ENCODE data around the gene LMF1.

The LMF1 gene

DNA sequence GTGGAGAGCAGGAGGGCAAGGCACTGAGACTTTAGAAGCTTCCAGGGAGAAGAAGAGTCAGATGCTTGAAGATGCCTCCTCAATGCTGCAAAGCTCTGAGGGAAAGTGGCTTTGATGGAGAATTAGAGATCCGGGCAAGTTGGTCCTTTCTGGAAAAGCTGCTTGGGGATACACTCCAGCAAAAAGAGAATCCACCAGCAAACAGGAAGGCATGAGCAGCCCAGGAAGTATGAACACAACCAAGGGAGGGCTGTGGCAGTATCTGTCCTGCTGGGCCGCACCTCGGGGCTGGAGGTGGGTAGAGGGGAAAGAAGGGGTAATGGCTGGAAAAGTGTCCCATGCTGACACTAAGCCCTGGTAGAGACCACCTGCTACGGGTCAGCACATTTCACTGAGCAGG lies 5.3 kb downstream of the LMF1 start:
- H3K36me3 ChIP-seq (ENCODE audit: insufficient read depth, insufficient read length, low read length), result peaks cover 34% of the 10 kb centered on the region
- TF ChIP-seq SUZ12 (IDR thresholded peaks at IDR 0.05; ENCODE audit: extremely low read depth, insufficient read depth, insufficient read length) (no peak), YY1 (IDR thresholded peaks at IDR 0.05; ENCODE audit: insufficient read depth, insufficient read length) (no peak), ZNF274 (IDR thresholded peaks at IDR 0.05; ENCODE audit: low read depth, low read length) (no peak)
- no peak overlapping the region for H3K4me3 ChIP-seq (ENCODE audit: insufficient read length, low read depth)
- H3K4me1 ChIP-seq (ENCODE audit: insufficient read depth, insufficient read length), result peaks cover 14% of the 10 kb centered on the region
- DNase-seq (ENCODE audit: low read depth, low spot score), result no peak
- no peak overlapping the region for H3K9ac ChIP-seq (ENCODE audit: insufficient read length, low read depth)
- no peaks in the 10 kb centered on the region for H3K9me3 ChIP-seq (ENCODE audit: insufficient read depth, low read length)
- peaks cover 12% of the 10 kb centered on the region for H3K27me3 ChIP-seq (ENCODE audit: insufficient read depth, insufficient read length)

DNA sequence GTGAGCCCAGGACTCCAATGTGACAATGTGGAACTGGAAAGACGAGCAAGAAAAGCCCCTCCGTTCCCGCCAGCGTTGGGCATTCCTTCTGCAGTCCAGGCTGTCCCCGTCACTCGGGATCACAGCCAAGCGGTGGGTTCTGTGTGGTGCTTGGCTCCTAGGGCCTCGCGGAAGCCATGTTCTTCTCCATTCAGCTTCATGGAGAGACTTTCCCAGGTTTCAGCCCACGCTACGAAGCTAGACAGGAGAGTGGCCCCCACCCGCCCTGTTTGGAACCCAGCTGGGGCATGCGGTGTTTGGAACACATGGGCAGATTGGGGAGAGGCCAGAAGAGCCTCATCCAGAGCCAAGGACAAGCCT lies 5.8 kb downstream of the LMF1 start:
- TF ChIP-seq SUZ12 (IDR thresholded peaks at IDR 0.05; ENCODE audit: extremely low read depth, insufficient read depth, insufficient read length) (no peak), YY1 (IDR thresholded peaks at IDR 0.05; ENCODE audit: insufficient read depth, insufficient read length) (no peak), ZNF274 (IDR thresholded peaks at IDR 0.05; ENCODE audit: low read depth, low read length) (no peak)
- no peak for DNase-seq (ENCODE audit: low read depth, low spot score)
- peaks cover 34% of the 10 kb centered on the region for H3K36me3 ChIP-seq (ENCODE audit: insufficient read depth, insufficient read length, low read length)
- H3K27me3 ChIP-seq (ENCODE audit: insufficient read depth, insufficient read length), result peaks cover 8% of the 10 kb centered on the region
- H3K9ac ChIP-seq (ENCODE audit: insufficient read length, low read depth), result no peak overlapping the region
- H3K9me3 ChIP-seq (ENCODE audit: insufficient read depth, low read length), result no peaks in the 10 kb centered on the region
- peaks cover 14% of the 10 kb centered on the region for H3K4me1 ChIP-seq (ENCODE audit: insufficient read depth, insufficient read length)
- no peak overlapping the region for H3K4me3 ChIP-seq (ENCODE audit: insufficient read length, low read depth)

DNA sequence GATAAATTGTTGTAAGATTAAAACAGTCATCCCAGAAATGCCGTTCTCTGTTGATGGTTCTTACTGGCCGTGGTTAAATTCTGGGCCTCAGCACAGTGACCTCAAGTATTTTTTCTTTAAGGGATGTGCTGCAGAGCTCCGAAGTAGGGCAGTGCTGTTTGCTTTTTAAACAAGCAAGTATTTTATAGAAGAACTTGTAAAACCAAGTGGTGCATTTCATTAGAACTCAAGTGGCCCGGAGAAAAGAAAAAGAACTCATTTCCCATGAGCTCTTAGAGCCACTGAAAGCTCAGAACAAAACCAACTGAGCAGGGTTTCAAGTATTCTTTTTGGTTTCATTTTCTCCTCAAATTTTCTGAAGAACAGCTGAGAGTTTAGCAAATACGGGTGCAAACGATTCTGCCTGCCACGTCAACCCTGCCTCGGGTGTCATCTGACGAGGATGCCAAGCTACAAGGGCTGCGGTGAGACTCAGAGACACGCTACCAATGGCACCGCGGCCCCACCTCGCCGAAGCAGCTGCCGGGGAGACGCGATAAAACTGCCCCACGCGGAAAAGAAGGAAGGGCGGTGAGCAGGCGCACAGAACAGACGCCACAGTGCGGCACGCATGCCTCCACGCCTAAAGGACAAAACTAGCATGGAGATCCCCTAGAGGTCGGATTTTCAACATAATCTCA lies 6.3 kb downstream of the LMF1 start:
- Histone ChIP-seq H3K4me1 (ENCODE audit: insufficient read depth, insufficient read length) (peaks cover 9% of the 10 kb centered on the region), H3K4me3 (ENCODE audit: insufficient read length, low read depth) (no peak overlapping the region), H3K9me3 (ENCODE audit: insufficient read depth, low read length) (no peaks in the 10 kb centered on the region), H3K36me3 (ENCODE audit: insufficient read depth, insufficient read length, low read length) (peaks cover 34% of the 10 kb centered on the region), H3K27me3 (ENCODE audit: insufficient read depth, insufficient read length) (peaks cover 3% of the 10 kb centered on the region), H3K9ac (ENCODE audit: insufficient read length, low read depth) (no peak overlapping the region)
- no peak for DNase-seq (ENCODE audit: low read depth, low spot score)
- TF ChIP-seq ZNF274 (IDR thresholded peaks at IDR 0.05; ENCODE audit: low read depth, low read length), result no peak
- TF ChIP-seq YY1 (IDR thresholded peaks at IDR 0.05; ENCODE audit: insufficient read depth, insufficient read length), result no peak
- TF ChIP-seq SUZ12 (IDR thresholded peaks at IDR 0.05; ENCODE audit: extremely low read depth, insufficient read depth, insufficient read length), result no peak

- DNase-seq (ENCODE audit: low read depth, low spot score), result no peak
- Histone ChIP-seq H3K9ac (ENCODE audit: insufficient read length, low read depth) (no peak overlapping the region), H3K4me3 (ENCODE audit: insufficient read length, low read depth) (no peak overlapping the region), H3K27me3 (ENCODE audit: insufficient read depth, insufficient read length) (no peaks in the 10 kb centered on the region), H3K36me3 (ENCODE audit: insufficient read depth, insufficient read length, low read length) (peaks cover 31% of the 10 kb centered on the region), H3K4me1 (ENCODE audit: insufficient read depth, insufficient read length) (peaks cover 6% of the 10 kb centered on the region), H3K9me3 (ENCODE audit: insufficient read depth, low read length) (no peaks in the 10 kb centered on the region)
- TF ChIP-seq SUZ12 (IDR thresholded peaks at IDR 0.05; ENCODE audit: extremely low read depth, insufficient read depth, insufficient read length) (no peak), ZNF274 (IDR thresholded peaks at IDR 0.05; ENCODE audit: low read depth, low read length) (no peak)
Observed at GRCh38 chr16:963913-964312, 6.9 kb downstream of the LMF1 start.

GRCh38 chr16:962901-963814 lies 7.6 kb downstream of the LMF1 start:
- Histone ChIP-seq H3K27me3 (ENCODE audit: insufficient read depth, insufficient read length) (no peaks in the 10 kb centered on the region), H3K4me1 (ENCODE audit: insufficient read depth, insufficient read length) (peaks cover 6% of the 10 kb centered on the region), H3K36me3 (ENCODE audit: insufficient read depth, insufficient read length, low read length) (peaks cover 28% of the 10 kb centered on the region), H3K9ac (ENCODE audit: insufficient read length, low read depth) (no peak overlapping the region), H3K9me3 (ENCODE audit: insufficient read depth, low read length) (no peaks in the 10 kb centered on the region), H3K4me3 (ENCODE audit: insufficient read length, low read depth) (no peak overlapping the region)
- TF ChIP-seq ZNF274 (IDR thresholded peaks at IDR 0.05; ENCODE audit: low read depth, low read length) (no peak), SUZ12 (IDR thresholded peaks at IDR 0.05; ENCODE audit: extremely low read depth, insufficient read depth, insufficient read length) (no peak), YY1 (IDR thresholded peaks at IDR 0.05; ENCODE audit: insufficient read depth, insufficient read length) (no peak)
- DNase-seq (ENCODE audit: low read depth, low spot score), result no peak

- Histone ChIP-seq H3K9me3 (ENCODE audit: insufficient read depth, low read length) (no peaks in the 10 kb centered on the region), H3K9ac (ENCODE audit: insufficient read length, low read depth) (no peak overlapping the region), H3K4me1 (ENCODE audit: insufficient read depth, insufficient read length) (peaks cover 6% of the 10 kb centered on the region), H3K36me3 (ENCODE audit: insufficient read depth, insufficient read length, low read length) (peaks cover 20% of the 10 kb centered on the region), H3K27me3 (ENCODE audit: insufficient read depth, insufficient read length) (no peaks in the 10 kb centered on the region), H3K4me3 (ENCODE audit: insufficient read length, low read depth) (no peak overlapping the region)
- DNase-seq (ENCODE audit: low read depth, low spot score), result no peak
- no peak for TF ChIP-seq YY1 (IDR thresholded peaks at IDR 0.05; ENCODE audit: insufficient read depth, insufficient read length)
- TF ChIP-seq SUZ12 (IDR thresholded peaks at IDR 0.05; ENCODE audit: extremely low read depth, insufficient read depth, insufficient read length), result no peak
- no peak for TF ChIP-seq ZNF274 (IDR thresholded peaks at IDR 0.05; ENCODE audit: low read depth, low read length)
Observed at GRCh38 chr16:962366-962765, 8.4 kb downstream of the LMF1 start.
